ENCODE results near the gene HOXB7. TPM values are rescaled to one million over a fixed set of nuclear protein-coding genes. Genes with fewer than 3 reads are reported as not detected.

Gene HOXB7
- total RNA-seq, 1 donor from 2014 or later, result 0.50 TPM

- ATAC-seq, result no peak
- DNase-seq (ENCODE audit: low spot score), result no peak
These were observed 13.9 kb downstream of the HOXB7 start for GRCh38 chr17:48596735-48597527.

- no peak for DNase-seq (ENCODE audit: low spot score)
- no peak for ATAC-seq
These were observed 14.7 kb downstream of the HOXB7 start for GRCh38 chr17:48596000-48596734.

- ATAC-seq, result no peak
- no peak for DNase-seq (ENCODE audit: low spot score)
These were observed 15.4 kb downstream of the HOXB7 start for GRCh38 chr17:48595278-48595999.

GRCh38 chr17:48594538-48595277 lies 16.1 kb downstream of the HOXB7 start:
- ATAC-seq (no peak), DNase-seq (ENCODE audit: low spot score) (no peak)

GRCh38 chr17:48593840-48594537 lies 16.8 kb downstream of the HOXB7 start:
- ATAC-seq, result peak; percentile 77
- DNase-seq (ENCODE audit: low spot score), result peak; percentile 68

GRCh38 chr17:48593126-48593829 lies 17.5 kb downstream of the HOXB7 start, which contains the start of gene HOXB5:
Gene HOXB5, minus strand, starts transcription at chr17:48593779. Its CDS starts 97 bp downstream, at chr17:48593682.
- ATAC-seq (peak; percentile 5), DNase-seq (ENCODE audit: low spot score) (no peak)

- DNase-seq (ENCODE audit: low spot score) (no peak), ATAC-seq (no peak)
These were observed 18.2 kb downstream of the HOXB7 start for GRCh38 chr17:48592577-48592976.

- no peak for DNase-seq (ENCODE audit: low spot score)
- ATAC-seq, result no peak
These were observed 18.7 kb downstream of the HOXB7 start for GRCh38 chr17:48592057-48592514.

GRCh38 chr17:48591255-48592056 lies 19.4 kb downstream of the HOXB7 start:
- ATAC-seq (no peak), DNase-seq (ENCODE audit: low spot score) (no peak)

- no peak for DNase-seq (ENCODE audit: low spot score)
- no peak for ATAC-seq
These were observed 20.1 kb downstream of the HOXB7 start for GRCh38 chr17:48590607-48591161.

GRCh38 chr17:48589831-48590606 lies 20.8 kb downstream of the HOXB7 start, which contains the start of gene HOXB3:
Gene HOXB3, minus strand, starts transcription at chr17:48590241. Its CDS starts 37,767 bp downstream, at chr17:48552474.
- DNase-seq (ENCODE audit: low spot score) (no peak), ATAC-seq (no peak)

- ATAC-seq, result no peak
These were observed 21.6 kb downstream of the HOXB7 start for GRCh38 chr17:48589060-48589830.

GRCh38 chr17:48588528-48588927 lies 22.3 kb downstream of the HOXB7 start:
- DNase-seq (ENCODE audit: low spot score) (no peak), ATAC-seq (no peak)

More at GRCh38 chr17:48589060-48589830, 21.6 kb downstream of the HOXB7 start:
- no peak for DNase-seq (ENCODE audit: low spot score)

- ATAC-seq, result no peak
- DNase-seq (ENCODE audit: low spot score), result no peak
These were observed 22.8 kb downstream of the HOXB7 start for GRCh38 chr17:48588074-48588415.

- DNase-seq (ENCODE audit: low spot score) (no peak), ATAC-seq (no peak)
These were observed 23.3 kb downstream of the HOXB7 start for GRCh38 chr17:48587276-48588073.
